ENCODE results near the gene RNF167.

RNF167 gene

GRCh38 chr17:4986951-4987766 is 47.1 kb downstream of the RNF167 start, which contains the start of gene CAMTA2:
Gene CAMTA2 (minus strand): TSS chr17:4987675. CDS start chr17:4986222, 1,453 bp downstream.
- DNase-seq: peak; percentile 84

DNA sequence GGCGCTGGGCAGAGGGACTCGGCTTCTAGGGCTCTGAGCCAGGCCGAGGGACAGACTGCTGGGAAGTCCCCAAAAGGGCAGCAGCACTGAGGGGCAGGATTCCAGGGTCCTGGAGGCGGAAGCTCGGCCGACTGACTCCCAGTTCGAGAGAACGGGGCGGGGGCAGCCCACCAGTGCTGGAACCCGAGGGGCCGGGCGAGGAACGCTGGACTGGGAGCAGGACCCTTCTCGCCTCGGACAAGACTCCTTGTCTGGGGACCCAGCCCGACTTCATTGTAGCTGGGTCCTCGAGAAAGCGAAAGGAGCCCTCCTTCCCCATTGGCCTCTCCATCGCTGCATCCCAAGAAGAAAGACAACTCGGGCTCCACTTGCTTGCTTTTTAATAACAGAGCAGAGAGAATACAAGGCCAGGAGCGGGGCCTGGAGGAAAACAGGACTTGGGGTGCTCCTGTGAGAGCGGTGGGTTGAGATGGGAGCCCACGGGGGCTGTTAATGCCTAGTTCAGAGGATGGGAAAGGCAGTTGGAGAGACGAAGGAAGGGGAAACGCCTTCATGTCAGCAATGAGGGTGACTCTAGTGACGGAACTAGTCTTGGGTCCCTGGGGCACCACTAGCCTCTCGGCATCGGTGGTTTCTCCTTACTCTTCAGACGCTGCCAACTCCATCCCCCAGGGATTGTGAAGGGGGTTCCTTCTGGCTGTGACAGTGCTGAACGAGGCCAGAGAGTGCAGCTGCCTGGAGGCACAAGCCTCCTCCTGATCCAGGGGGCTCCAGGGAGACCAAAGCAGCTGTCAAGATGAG is 47.9 kb downstream of the RNF167 start:
- no peak for DNase-seq

GRCh38 chr17:4994081-4994595 is 54.1 kb downstream of the RNF167 start:
- no peak for DNase-seq

Measured in CD4-positive, alpha-beta T cell treated with Interferon gamma for 1 hour (primary cell).